BE2C (cell line): ENCODE data around the gene TXNL4B.

Experiments used
- DNase-seq: peaks from one replicate; pipeline ENCODE4 v3.0.0-alpha.2; 2020
- H3K27me3 ChIP-seq: fragments of 250-450 bp; sonication (Bioruptor Pico); 2 replicates; pipeline ENCODE4 v1.5.1; 2020; ENCODE audit warnings: mild to moderate bottlenecking
- H3K36me3 ChIP-seq: fragments of 250-450 bp; sonication (Bioruptor Pico); 2 replicates; pipeline ENCODE4 v1.5.1; 2020; ENCODE audit warnings: mild to moderate bottlenecking
- H3K4me1 ChIP-seq: fragments of 250-450 bp; sonication (Bioruptor Pico); 2 replicates; pipeline ENCODE4 v1.5.1; 2020
- H3K4me3 ChIP-seq: 2 replicates; pipeline ENCODE4 v1.5.1; 2011; ENCODE audit warnings: low read depth, low read length
- H3K9me3 ChIP-seq: fragments of 250-450 bp; sonication (Bioruptor Pico); 2 replicates; pipeline ENCODE4 v1.5.1; 2020
- CTCF ChIP-seq: IDR thresholded peaks from 2 replicates; pipeline ENCODE4 v1.5.1; 2012; ENCODE audit warnings: mild to moderate bottlenecking, low read depth, low read length

The TXNL4B gene

GRCh38 chr16:72134507-72134906 is 41.1 kb upstream of the TXNL4B start:
- TF ChIP-seq CTCF: no peak

GRCh38 chr16:72132726-72133125 is 39.3 kb upstream of the TXNL4B start:
- Histone ChIP-seq H3K9me3 (no peaks in the 10 kb centered on the region), H3K36me3 (no peaks in the 10 kb centered on the region), H3K27me3 (no peaks in the 10 kb centered on the region), H3K4me3 (no peak overlapping the region), H3K4me1 (0 out of 2 replicates have a peak, but pooled peaks cover 3% of the 10 kb centered on the region)
- TF ChIP-seq CTCF: no peak
- no peak for DNase-seq

More at GRCh38 chr16:72134507-72134906, 41.1 kb upstream of the TXNL4B start:
- no peaks in the 10 kb centered on the region for H3K27me3 ChIP-seq
- no peak for DNase-seq
- 0 out of 2 replicates have a peak, but pooled peaks cover 3% of the 10 kb centered on the region for H3K4me1 ChIP-seq
- no peaks in the 10 kb centered on the region for H3K36me3 ChIP-seq
- no peak overlapping the region for H3K4me3 ChIP-seq
- no peaks in the 10 kb centered on the region for H3K9me3 ChIP-seq

GRCh38 chr16:72131036-72131435 is 37.6 kb upstream of the TXNL4B start:
- no peak for DNase-seq
- no peaks in the 10 kb centered on the region; the same call in 1 of the 2 replicates for H3K36me3 ChIP-seq
- H3K9me3 ChIP-seq: no peaks in the 10 kb centered on the region
- H3K4me3 ChIP-seq: no peak overlapping the region
- peaks cover 8% of the 10 kb centered on the region; the same call in 1 of the 2 replicates for H3K4me1 ChIP-seq
- no peak for TF ChIP-seq CTCF
- no peaks in the 10 kb centered on the region for H3K27me3 ChIP-seq

- Histone ChIP-seq H3K4me1 (peaks cover 17% of the 10 kb centered on the region), H3K27me3 (no peaks in the 10 kb centered on the region), H3K9me3 (no peaks in the 10 kb centered on the region), H3K4me3 (no peak overlapping the region), H3K36me3 (no peaks in the 10 kb centered on the region; the same call in 1 of the 2 replicates)
- TF ChIP-seq CTCF: no peak
- no peak for DNase-seq
Measured at GRCh38 chr16:72129976-72130656, 36.7 kb upstream of the TXNL4B start.

GRCh38 chr16:72128701-72129100 is 35.3 kb upstream of the TXNL4B start:
- peaks cover 19% of the 10 kb centered on the region for H3K4me1 ChIP-seq
- H3K9me3 ChIP-seq: no peaks in the 10 kb centered on the region
- no peaks in the 10 kb centered on the region; the same call in 1 of the 2 replicates for H3K36me3 ChIP-seq
- DNase-seq: no peak
- no peak for TF ChIP-seq CTCF
- no peaks in the 10 kb centered on the region for H3K27me3 ChIP-seq
- H3K4me3 ChIP-seq: no peak overlapping the region

DNA sequence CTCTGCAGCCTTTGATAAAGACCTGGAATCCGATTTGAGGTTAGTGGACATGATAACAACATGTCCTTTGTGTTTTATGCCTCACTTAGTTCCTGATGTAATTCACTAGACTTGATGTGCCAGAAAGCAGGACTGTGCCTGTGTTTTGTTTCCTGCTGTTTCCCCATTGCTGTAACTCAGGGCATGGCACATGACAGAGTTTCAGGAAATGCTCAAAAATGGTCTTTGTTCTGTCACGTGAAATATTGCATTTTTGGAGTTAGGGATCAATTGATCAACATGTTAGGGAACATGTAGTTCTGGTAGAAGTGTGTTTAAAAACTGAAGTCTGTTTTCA is 33.0 kb upstream of the TXNL4B start:
- no peaks in the 10 kb centered on the region for H3K9me3 ChIP-seq
- no peak for DNase-seq
- H3K4me1 ChIP-seq: peaks cover 19% of the 10 kb centered on the region
- H3K4me3 ChIP-seq: no peak overlapping the region
- no peaks in the 10 kb centered on the region for H3K27me3 ChIP-seq
- no peak for TF ChIP-seq CTCF
- no peaks in the 10 kb centered on the region; the same call in 1 of the 2 replicates for H3K36me3 ChIP-seq
